GM19351 (cell line): ENCODE measurements around the gene MAGI1.

Experiments used
- ATAC-seq: cut with Tn5 transposase; IDR thresholded peaks from one replicate; pipeline ENCODE4 v1.9.1; 2021; ENCODE audit warnings: mild to moderate bottlenecking, moderate library complexity; ENCODE audit not compliant: unreplicated experiment

The MAGI1 gene

GRCh38 chr3:65411367-65411766 is 627.4 kb downstream of the MAGI1 start:
- ATAC-seq = no peak

- no peak for ATAC-seq
These were observed 629.5 kb downstream of the MAGI1 start for GRCh38 chr3:65409176-65409569.

GRCh38 chr3:65408531-65409175 is 630.1 kb downstream of the MAGI1 start:
- ATAC-seq = no peak

- no peak for ATAC-seq
These were observed 632.2 kb downstream of the MAGI1 start for GRCh38 chr3:65406470-65406869.

GRCh38 chr3:65402597-65402996 is 636.1 kb downstream of the MAGI1 start:
- no peak for ATAC-seq

- ATAC-seq = no peak
These were observed 637.1 kb downstream of the MAGI1 start for GRCh38 chr3:65401359-65402305.

- no peak for ATAC-seq
These were observed 637.8 kb downstream of the MAGI1 start for GRCh38 chr3:65400899-65401298.

- no peak for ATAC-seq
These were observed 639.8 kb downstream of the MAGI1 start for GRCh38 chr3:65398953-65399352.

GRCh38 chr3:65396078-65396477 is 642.6 kb downstream of the MAGI1 start:
- ATAC-seq = no peak

GRCh38 chr3:65391068-65391467 is 647.6 kb downstream of the MAGI1 start:
- no peak for ATAC-seq

GRCh38 chr3:65385805-65386204 is 652.9 kb downstream of the MAGI1 start:
- no peak for ATAC-seq

- no peak for ATAC-seq
These were observed 657.2 kb downstream of the MAGI1 start for GRCh38 chr3:65381496-65382010.

GRCh38 chr3:65379223-65379622 is 659.5 kb downstream of the MAGI1 start:
- no peak for ATAC-seq

- no peak for ATAC-seq
These were observed 661.1 kb downstream of the MAGI1 start for GRCh38 chr3:65377637-65378036.

GRCh38 chr3:65376426-65376825 is 662.3 kb downstream of the MAGI1 start:
- ATAC-seq = no peak

GRCh38 chr3:65371053-65371452 is 667.7 kb downstream of the MAGI1 start:
- ATAC-seq = no peak

- ATAC-seq = no peak
These were observed 669.9 kb downstream of the MAGI1 start for GRCh38 chr3:65368866-65369265.

- no peak for ATAC-seq
These were observed 676.0 kb downstream of the MAGI1 start for GRCh38 chr3:65362688-65363087.

- no peak for ATAC-seq
These were observed 677.3 kb downstream of the MAGI1 start for GRCh38 chr3:65361448-65361847.

GRCh38 chr3:65356331-65357248 is 682.1 kb downstream of the MAGI1 start:
- no peak for ATAC-seq

- ATAC-seq = no peak
These were observed 683.8 kb downstream of the MAGI1 start for GRCh38 chr3:65354880-65355279.
